GM06990 (cell line): ENCODE data around the gene COL16A1.

ENCODE experiments used
- DNase-seq: peaks from one replicate; pipeline ENCODE4 v3.0.0-alpha.2; 2011; ENCODE audit not compliant: insufficient read length; ENCODE audit errors: extremely low read depth
- H3K27me3 ChIP-seq: replicated peaks from 2 replicates; pipeline ENCODE4 v1.6.0; 2011; ENCODE audit warnings: low read length; ENCODE audit not compliant: control insufficient read depth, insufficient read depth
- H3K36me3 ChIP-seq: 2 replicates; pipeline ENCODE4 v1.5.1; 2011; ENCODE audit warnings: low read length; ENCODE audit not compliant: control insufficient read depth, insufficient read depth
- H3K4me3 ChIP-seq: replicated peaks from 2 replicates; pipeline ENCODE4 v1.5.1; 2011; ENCODE audit warnings: low read depth, mild to moderate bottlenecking, control low read depth, low read length
- TF ChIP-seq, protein P1 (sequence below): IDR thresholded peaks from 2 replicates; pipeline ENCODE4 v1.5.1; 2011; ENCODE audit warnings: low read length, control low read depth, mild to moderate bottlenecking, inconsistent platforms; ENCODE audit not compliant: insufficient read depth, poor library complexity, severe bottlenecking

Gene COL16A1

DNA sequence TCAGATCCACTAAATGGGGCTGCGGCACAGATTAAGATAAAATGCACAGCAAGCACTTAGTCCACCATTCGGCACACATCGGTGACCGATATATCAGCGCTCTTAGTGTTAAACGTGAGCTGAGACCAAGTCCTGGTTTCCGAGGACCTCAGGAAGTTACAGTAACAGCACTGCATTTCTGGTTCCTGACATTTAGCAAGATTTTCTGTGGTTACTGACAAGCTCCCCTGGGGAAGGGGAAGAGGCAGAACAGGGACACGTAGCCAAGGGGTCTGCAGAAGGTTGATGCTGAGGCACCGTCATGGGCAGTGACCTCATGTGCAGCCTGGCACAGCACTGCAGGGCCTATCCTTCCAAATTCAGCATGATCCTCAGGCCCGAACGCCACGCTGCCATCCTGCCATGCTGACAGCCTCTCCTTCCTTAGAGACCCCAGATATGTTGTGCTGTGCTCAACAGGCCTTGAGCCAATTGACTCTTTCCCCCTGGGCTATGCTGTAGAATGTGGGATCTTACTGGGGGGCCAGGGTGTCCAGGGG, 45.8 kb downstream of the COL16A1 start:
- DNase-seq, result no peak
- TF ChIP-seq, protein P1, sequence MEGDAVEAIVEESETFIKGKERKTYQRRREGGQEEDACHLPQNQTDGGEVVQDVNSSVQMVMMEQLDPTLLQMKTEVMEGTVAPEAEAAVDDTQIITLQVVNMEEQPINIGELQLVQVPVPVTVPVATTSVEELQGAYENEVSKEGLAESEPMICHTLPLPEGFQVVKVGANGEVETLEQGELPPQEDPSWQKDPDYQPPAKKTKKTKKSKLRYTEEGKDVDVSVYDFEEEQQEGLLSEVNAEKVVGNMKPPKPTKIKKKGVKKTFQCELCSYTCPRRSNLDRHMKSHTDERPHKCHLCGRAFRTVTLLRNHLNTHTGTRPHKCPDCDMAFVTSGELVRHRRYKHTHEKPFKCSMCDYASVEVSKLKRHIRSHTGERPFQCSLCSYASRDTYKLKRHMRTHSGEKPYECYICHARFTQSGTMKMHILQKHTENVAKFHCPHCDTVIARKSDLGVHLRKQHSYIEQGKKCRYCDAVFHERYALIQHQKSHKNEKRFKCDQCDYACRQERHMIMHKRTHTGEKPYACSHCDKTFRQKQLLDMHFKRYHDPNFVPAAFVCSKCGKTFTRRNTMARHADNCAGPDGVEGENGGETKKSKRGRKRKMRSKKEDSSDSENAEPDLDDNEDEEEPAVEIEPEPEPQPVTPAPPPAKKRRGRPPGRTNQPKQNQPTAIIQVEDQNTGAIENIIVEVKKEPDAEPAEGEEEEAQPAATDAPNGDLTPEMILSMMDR, result no peak
- no peaks in the 10 kb centered on the region; the same call in 1 of the 2 replicates for H3K27me3 ChIP-seq
- H3K4me3 ChIP-seq, result no peak overlapping the region
- no peaks in the 10 kb centered on the region for H3K36me3 ChIP-seq

DNA sequence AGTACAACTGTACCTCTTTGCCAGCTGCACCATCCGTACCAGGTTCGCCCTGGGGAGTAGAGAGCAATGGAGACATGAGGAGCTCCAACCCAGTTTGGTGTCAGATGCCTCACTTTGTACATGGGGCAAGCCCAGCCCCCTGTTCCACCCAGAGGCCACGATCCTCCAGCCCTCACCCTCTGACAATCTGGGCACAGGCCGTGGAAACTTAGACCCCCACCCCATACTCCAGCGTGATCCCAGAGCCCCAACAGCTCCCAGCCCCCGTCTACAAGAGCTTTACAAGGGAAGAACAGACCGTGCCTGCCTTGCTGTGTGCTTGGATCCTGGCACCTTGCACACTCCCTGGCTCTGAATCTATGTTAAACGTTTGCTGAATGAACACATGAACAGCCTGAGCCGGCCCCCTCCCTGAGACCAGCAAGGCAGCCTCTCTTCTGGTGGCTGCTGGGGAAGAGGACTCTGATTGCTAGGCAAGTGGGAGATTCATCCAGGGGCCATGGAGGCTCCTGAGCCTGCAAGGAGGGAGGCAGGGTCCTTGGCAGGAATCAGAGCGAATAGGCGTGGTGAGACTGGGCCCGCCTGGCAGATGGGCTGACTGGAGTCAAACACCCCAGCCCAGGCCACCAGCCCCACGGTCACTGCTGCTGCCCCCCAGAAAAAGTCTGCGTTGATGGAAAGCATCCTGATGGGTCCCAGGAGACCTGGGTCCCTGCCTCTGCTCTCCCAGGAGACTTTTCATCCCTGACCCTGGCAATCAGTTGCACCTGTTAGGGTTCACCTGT, 46.6 kb downstream of the COL16A1 start:
- DNase-seq, result no peak
- TF ChIP-seq, protein P1, result no peak
- Histone ChIP-seq H3K4me3 (no peak overlapping the region), H3K27me3 (no peaks in the 10 kb centered on the region; the same call in 1 of the 2 replicates), H3K36me3 (no peaks in the 10 kb centered on the region)

DNA sequence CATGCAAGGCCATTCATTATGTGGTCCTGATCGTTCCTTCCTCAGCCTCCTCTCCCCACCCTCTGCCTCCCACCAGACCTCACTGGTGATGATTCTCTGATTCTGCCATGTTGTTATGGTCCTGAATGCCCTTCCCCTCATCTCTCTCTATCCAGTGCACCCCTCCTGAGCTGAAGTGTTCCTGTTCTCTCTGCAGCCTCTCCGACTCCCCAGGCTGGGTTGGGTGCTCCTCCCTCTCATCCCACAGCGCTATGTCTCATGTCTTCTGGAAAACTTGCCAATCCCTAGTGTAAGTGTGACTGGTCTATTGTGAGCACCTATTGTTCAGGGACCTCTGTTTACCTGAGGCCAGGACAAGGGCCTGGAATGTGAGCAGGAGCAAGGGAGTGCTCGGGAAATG, 48.1 kb downstream of the COL16A1 start:
- no peaks in the 10 kb centered on the region for H3K36me3 ChIP-seq
- no peak for DNase-seq
- TF ChIP-seq, protein P1, result no peak

DNA sequence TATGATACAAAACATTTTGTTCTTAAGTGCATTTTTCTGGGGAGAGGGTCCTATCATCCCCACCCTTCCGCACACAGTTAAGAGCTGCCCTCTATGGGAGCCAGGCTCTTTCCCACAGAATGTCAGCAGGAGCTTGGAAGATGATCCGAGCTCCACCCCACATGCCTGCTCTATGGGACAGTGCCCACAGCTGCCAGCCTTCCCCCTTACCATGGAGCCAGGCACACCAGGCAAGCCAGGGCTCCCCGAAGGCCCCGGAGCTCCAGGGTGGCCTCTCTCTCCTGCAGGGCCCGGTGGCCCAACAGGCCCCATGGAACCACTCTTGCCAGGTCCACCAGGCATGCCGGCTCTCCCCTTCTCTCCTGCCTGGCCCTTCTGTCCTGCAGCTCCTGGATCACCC, 48.7 kb downstream of the COL16A1 start:
- no peak overlapping the region for H3K4me3 ChIP-seq
- TF ChIP-seq, protein P1, result no peak
- DNase-seq, result no peak
- no peaks in the 10 kb centered on the region for H3K36me3 ChIP-seq
- no peaks in the 10 kb centered on the region; the same call in 1 of the 2 replicates for H3K27me3 ChIP-seq

More for the DNA sequence above, 48.1 kb downstream of the COL16A1 start:
- Histone ChIP-seq H3K27me3 (no peaks in the 10 kb centered on the region; the same call in 1 of the 2 replicates), H3K4me3 (no peak overlapping the region)

DNA sequence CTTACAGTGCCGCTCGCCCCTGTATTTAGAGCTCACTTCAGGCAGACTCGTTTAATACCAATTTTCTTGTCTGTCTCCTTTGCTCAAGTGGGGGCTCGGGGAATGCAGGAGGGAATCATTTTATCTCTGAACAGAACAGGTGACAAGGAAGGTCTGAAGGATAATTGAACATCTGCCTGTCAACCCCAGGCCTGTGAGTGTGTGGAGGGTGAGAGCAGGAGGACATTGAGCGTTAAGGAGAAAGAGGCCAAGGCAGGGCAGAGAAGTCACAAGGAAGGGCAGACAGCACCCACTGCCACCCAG, 49.4 kb downstream of the COL16A1 start:
- Histone ChIP-seq H3K27me3 (no peaks in the 10 kb centered on the region; the same call in 1 of the 2 replicates), H3K4me3 (no peak overlapping the region), H3K36me3 (no peaks in the 10 kb centered on the region)
- no peak for DNase-seq
- TF ChIP-seq, protein P1, result no peak
